Loucy (cell line): ENCODE data around the gene PTPRF.

Experiments
- H2AFZ ChIP-seq: fragments of 200-600 bp; sonication (generic); 2 replicates; pipeline ENCODE4 v1.6.0; 2016; ENCODE audit warnings: antibody characterized with exemption, mild to moderate bottlenecking, low read length, moderate library complexity
- H3F3A ChIP-seq: fragments of 200-600 bp; 2 replicates; pipeline ENCODE4 v1.6.0; 2016; ENCODE audit warnings: antibody characterized with exemption, low read depth, mild to moderate bottlenecking
- H3K27me3 ChIP-seq: fragments of 200-600 bp; sonication (generic); 2 replicates; pipeline ENCODE4 v1.6.1; 2014; ENCODE audit warnings: low read length, mild to moderate bottlenecking; ENCODE audit not compliant: insufficient read depth, poor library complexity, severe bottlenecking
- H3K36me3 ChIP-seq: fragments of 200-600 bp; sonication (generic); 2 replicates; pipeline ENCODE4 v1.6.1; 2016; ENCODE audit warnings: low read length; ENCODE audit not compliant: insufficient read depth
- H3K4me1 ChIP-seq: fragments of 200-600 bp; sonication (generic); 2 replicates; pipeline ENCODE4 v1.5.1; 2014; ENCODE audit warnings: low read length, mild to moderate bottlenecking; ENCODE audit not compliant: insufficient read depth, poor library complexity, severe bottlenecking
- H3K4me2 ChIP-seq: fragments of 200-600 bp; sonication (generic); 2 replicates; pipeline ENCODE4 v1.6.0; 2014; ENCODE audit warnings: antibody characterized with exemption, low read length, low read depth, mild to moderate bottlenecking; ENCODE audit not compliant: poor library complexity, severe bottlenecking
- H3K4me3 ChIP-seq: fragments of 200-600 bp; sonication (generic); 2 replicates; pipeline ENCODE4 v1.5.1; 2014; ENCODE audit warnings: low read length, mild to moderate bottlenecking, mixed read lengths; ENCODE audit not compliant: poor library complexity, severe bottlenecking
- H3K79me2 ChIP-seq: fragments of 200-600 bp; sonication (generic); 2 replicates; pipeline ENCODE4 v1.6.1; 2014; ENCODE audit warnings: low read length; ENCODE audit not compliant: insufficient read depth
- H3K9ac ChIP-seq: fragments of 200-600 bp; sonication (generic); 2 replicates; pipeline ENCODE4 v1.6.0; 2014; ENCODE audit warnings: mild to moderate bottlenecking, low read depth, low read length, moderate library complexity; ENCODE audit not compliant: poor library complexity, severe bottlenecking
- H3K9me2 ChIP-seq: fragments of 200-600 bp; sonication (generic); replicated peaks from 2 replicates; pipeline ENCODE4 v1.6.1; 2016; ENCODE audit warnings: low read depth, low read length, mixed read lengths
- H3K9me3 ChIP-seq: fragments of 200-600 bp; sonication (generic); 2 replicates; pipeline ENCODE4 v1.6.1; 2014; ENCODE audit warnings: mild to moderate bottlenecking, antibody characterized with exemption, low read length, low read depth; ENCODE audit not compliant: insufficient read depth
- H4K20me1 ChIP-seq: fragments of 200-600 bp; sonication (generic); 2 replicates; pipeline ENCODE4 v1.6.0; 2014; ENCODE audit warnings: antibody characterized with exemption, low read length, mild to moderate bottlenecking; ENCODE audit not compliant: insufficient read depth, poor library complexity, severe bottlenecking
- CTCF ChIP-seq: fragments of 200-600 bp; sonication (generic); conservative IDR thresholded peaks from 2 replicates; pipeline ENCODE4 v1.5.1; 2014; ENCODE audit warnings: mild to moderate bottlenecking, antibody characterized with exemption, low read length
- EZH2phosphoT487 ChIP-seq: fragments of 200-600 bp; IDR thresholded peaks from 2 replicates; pipeline ENCODE4 v1.6.1; 2018; ENCODE audit warnings: antibody characterized with exemption, mild to moderate bottlenecking, moderate library complexity, borderline replicate concordance

Gene PTPRF

GRCh38 chr1:43613075-43613942, 82.6 kb downstream of the PTPRF start:
- no peak overlapping the region for H3K4me2 ChIP-seq
- no peaks in the 10 kb centered on the region for H3K36me3 ChIP-seq

GRCh38 chr1:43614211-43614610, 83.5 kb downstream of the PTPRF start:
- Histone ChIP-seq H2AFZ (no peak overlapping the region), H3K36me3 (no peaks in the 10 kb centered on the region), H3K9me3 (no peaks in the 10 kb centered on the region), H3K9me2 (no peaks in the 10 kb centered on the region), H3K79me2 (no peaks in the 10 kb centered on the region), H3K4me1 (no peaks in the 10 kb centered on the region), H3K4me2 (no peak overlapping the region), H3K4me3 (no peak overlapping the region), H3F3A (no peaks in the 10 kb centered on the region), H4K20me1 (no peaks in the 10 kb centered on the region), H3K27me3 (no peaks in the 10 kb centered on the region), H3K9ac (no peak overlapping the region)
- TF ChIP-seq EZH2phosphoT487: no peak
- no peak for TF ChIP-seq CTCF

More at GRCh38 chr1:43613075-43613942, 82.6 kb downstream of the PTPRF start:
- H3F3A ChIP-seq: no peaks in the 10 kb centered on the region
- H3K27me3 ChIP-seq: no peaks in the 10 kb centered on the region
- H3K4me3 ChIP-seq: no peak overlapping the region
- H4K20me1 ChIP-seq: no peaks in the 10 kb centered on the region
- no peaks in the 10 kb centered on the region for H3K4me1 ChIP-seq
- H3K79me2 ChIP-seq: no peaks in the 10 kb centered on the region
- H3K9me3 ChIP-seq: no peaks in the 10 kb centered on the region
- no peaks in the 10 kb centered on the region for H3K9me2 ChIP-seq
- H2AFZ ChIP-seq: no peak overlapping the region
- TF ChIP-seq EZH2phosphoT487 (no peak), CTCF (no peak)
- no peak overlapping the region for H3K9ac ChIP-seq

GRCh38 chr1:43614891-43615290, 84.2 kb downstream of the PTPRF start:
- TF ChIP-seq CTCF (no peak), EZH2phosphoT487 (no peak)
- H3K27me3 ChIP-seq: no peaks in the 10 kb centered on the region
- no peak overlapping the region for H3K4me2 ChIP-seq
- H3K9me3 ChIP-seq: no peaks in the 10 kb centered on the region
- no peaks in the 10 kb centered on the region for H3K9me2 ChIP-seq
- H4K20me1 ChIP-seq: no peaks in the 10 kb centered on the region
- no peak overlapping the region for H3K9ac ChIP-seq
- H3K4me1 ChIP-seq: no peaks in the 10 kb centered on the region
- H3K4me3 ChIP-seq: no peak overlapping the region
- no peaks in the 10 kb centered on the region for H3F3A ChIP-seq
- H3K79me2 ChIP-seq: no peaks in the 10 kb centered on the region
- no peaks in the 10 kb centered on the region for H3K36me3 ChIP-seq
- H2AFZ ChIP-seq: no peak overlapping the region
